ENCODE results near the gene SACM1L.

GRCh38 chr3:45792036-45792435 lies 102.8 kb downstream of the SACM1L start:
- TF ChIP-seq CTCF (IDR thresholded peaks at IDR 0.05) (no peak), POLR2A (IDR thresholded peaks at IDR 0.05) (no peak)

Data from tibial nerve (tissue), 3 donors.